Vagina (tissue), 2 donors: ENCODE results near the gene BAAT. TPM values are rescaled to one million over a fixed set of nuclear protein-coding genes. Genes with fewer than 3 reads are reported as not detected.

ENCODE experiments used
- DNase-seq, 2 donors: peaks; one replicate each; pipeline ENCODE4 v3.0.0-alpha.2; 2017; ENCODE audit errors: extremely low spot score in 2 of 2
- H3K27ac ChIP-seq: fragments of 200-600 bp; sonication (generic); one replicate; pipeline ENCODE4 v1.5.1; 2019
- H3K27me3 ChIP-seq: fragments of 200-600 bp; sonication (generic); one replicate; pipeline ENCODE4 v1.5.1; 2019
- H3K36me3 ChIP-seq, 2 donors: fragments of 200-600 bp; sonication (generic); one replicate each; pipeline ENCODE4 v1.5.1; 2017 to 2019
- H3K4me1 ChIP-seq: fragments of 200-600 bp; sonication (generic); one replicate; pipeline ENCODE4 v1.5.1; 2019
- H3K4me3 ChIP-seq, 2 donors: fragments of 200-600 bp; sonication (generic); 1 replicate in 1 of 2; 2 replicates in 1 of 2; pipeline ENCODE4 v1.5.1; 2016 to 2019
- H3K9me3 ChIP-seq: fragments of 200-600 bp; sonication (generic); one replicate; pipeline ENCODE4 v1.5.1; 2019
- CTCF ChIP-seq, 3 experiments: fragments of 450-650 bp in 2 of 3; fragments of 200-600 bp in 1 of 3; sonication (generic) in 1 of 3; IDR thresholded peaks; one replicate each; pipeline ENCODE4 v1.5.1; 2017 to 2019; ENCODE audit warnings: antibody characterized with exemption in 3 of 3, mild to moderate bottlenecking in 2 of 3, moderate library complexity in 2 of 3
- POLR2A ChIP-seq, 2 donors: fragments of 450-650 bp; IDR thresholded peaks; one replicate each; pipeline ENCODE4 v1.6.1; 2017; ENCODE audit warnings: antibody characterized with exemption in 2 of 2, mild to moderate bottlenecking in 2 of 2, moderate library complexity in 2 of 2
- POLR2AphosphoS5 ChIP-seq, 2 donors: sonication (generic); formaldehyde crosslinking; IDR thresholded peaks; one replicate each; pipeline ENCODE4 v1.9.0; 2017; ENCODE audit warnings: antibody characterized with exemption in 2 of 2, mild to moderate bottlenecking in 2 of 2, low read depth in 1 of 2; ENCODE audit not compliant: insufficient read depth in 1 of 2
- intact Hi-C: fragments of 100-400 bp; cut with DNase I; formaldehyde crosslinking; loops from one replicate; pipeline ENCODE4 v1.15.1; 2023
- total RNA-seq: library from RNA; depleted of rRNA; stranded (reverse); fragments of >200 nt; gene quantifications from one replicate; pipeline ENCODE4 v1.2.3, GENCODE V29; 2016

BAAT gene
- total RNA-seq, 1 donor from 2014 or later = not detected

DNA sequence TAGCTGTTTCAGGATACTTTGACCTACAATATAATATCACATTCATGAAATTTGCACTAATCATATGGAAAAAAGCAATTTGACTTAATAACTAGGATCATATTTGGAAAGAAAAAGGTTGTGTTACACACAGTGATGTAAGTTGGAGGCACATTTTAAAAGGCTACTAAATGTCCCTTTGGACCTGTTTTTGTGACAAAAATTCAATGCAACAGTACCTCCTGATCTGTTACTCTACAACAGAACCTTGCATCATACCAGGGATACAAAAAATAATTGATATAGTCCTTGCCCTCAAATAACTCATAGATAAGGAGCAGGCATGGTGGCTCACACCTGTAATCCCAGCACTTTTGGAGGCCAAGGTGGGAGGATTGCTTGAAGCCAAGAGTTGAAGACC lies 67.1 kb downstream of the BAAT start:
- no peak for DNase-seq
- H3K9me3 ChIP-seq = no peaks in the 10 kb centered on the region
- no peaks in the 10 kb centered on the region for H3K36me3 ChIP-seq
- H3K4me1 ChIP-seq = no peaks in the 10 kb centered on the region
- no peak overlapping the region for H3K27ac ChIP-seq
- H3K4me3 ChIP-seq = no peak overlapping the region
- TF ChIP-seq POLR2AphosphoS5 (IDR thresholded peaks at IDR 0.05; ENCODE audit: insufficient read depth in 1 of 2, low read depth in 1 of 2) = no peak
- no peak for TF ChIP-seq CTCF (IDR thresholded peaks at IDR 0.05)
- TF ChIP-seq POLR2A (IDR thresholded peaks at IDR 0.05) = no peak
- H3K27me3 ChIP-seq = no peaks in the 10 kb centered on the region
- intact Hi-C loops = no loop called here

- TF ChIP-seq POLR2AphosphoS5 (IDR thresholded peaks at IDR 0.05; ENCODE audit: insufficient read depth in 1 of 2, low read depth in 1 of 2) (no peak), CTCF (IDR thresholded peaks at IDR 0.05) (no peak), POLR2A (IDR thresholded peaks at IDR 0.05) (no peak)
- Histone ChIP-seq H3K4me3 (no peak overlapping the region), H3K36me3 (no peaks in the 10 kb centered on the region), H3K4me1 (no peaks in the 10 kb centered on the region), H3K27ac (no peak overlapping the region), H3K27me3 (no peaks in the 10 kb centered on the region), H3K9me3 (no peaks in the 10 kb centered on the region)
- intact Hi-C loops = no loop called here
- no peak for DNase-seq
Observed at GRCh38 chr9:101315112-101315450, 69.7 kb downstream of the BAAT start.

DNA sequence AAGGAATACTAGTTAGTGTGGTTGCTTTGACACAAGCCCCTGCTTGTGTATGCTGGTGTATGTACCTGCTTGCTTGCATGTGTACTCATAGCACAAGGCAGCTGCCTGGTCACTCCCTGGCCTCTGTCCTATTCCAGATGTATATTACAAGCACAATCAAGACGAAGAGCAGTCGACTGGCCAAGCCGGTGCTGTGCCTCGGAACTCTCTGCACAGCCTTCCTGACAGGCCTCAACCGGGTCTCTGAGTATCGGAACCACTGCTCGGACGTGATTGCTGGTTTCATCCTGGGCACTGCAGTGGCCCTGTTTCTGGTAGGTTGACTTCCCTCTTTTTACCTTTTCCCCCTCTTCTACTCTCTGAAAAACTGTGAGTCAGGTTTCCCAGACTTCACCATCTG lies 72.1 kb downstream of the BAAT start:
- Histone ChIP-seq H3K9me3 (no peaks in the 10 kb centered on the region), H3K36me3 (no peaks in the 10 kb centered on the region), H3K4me3 (no peak overlapping the region), H3K27ac (no peak overlapping the region), H3K4me1 (no peaks in the 10 kb centered on the region), H3K27me3 (no peaks in the 10 kb centered on the region)
- intact Hi-C loops = no loop called here
- no peak for TF ChIP-seq POLR2AphosphoS5 (IDR thresholded peaks at IDR 0.05; ENCODE audit: insufficient read depth in 1 of 2, low read depth in 1 of 2)
- no peak for TF ChIP-seq POLR2A (IDR thresholded peaks at IDR 0.05)
- no peak for TF ChIP-seq CTCF (IDR thresholded peaks at IDR 0.05)
- no peak for DNase-seq

GRCh38 chr9:101311758-101312420 lies 72.9 kb downstream of the BAAT start:
- Histone ChIP-seq H3K4me1 (peaks cover 4% of the 10 kb centered on the region), H3K4me3 (no peak overlapping the region), H3K36me3 (no peaks in the 10 kb centered on the region), H3K27me3 (no peaks in the 10 kb centered on the region), H3K27ac (no peak overlapping the region), H3K9me3 (no peaks in the 10 kb centered on the region)
- TF ChIP-seq CTCF (IDR thresholded peaks at IDR 0.05) (peak; percentile 55 to 61 (median 57)), POLR2A (IDR thresholded peaks at IDR 0.05) (no peak), POLR2AphosphoS5 (IDR thresholded peaks at IDR 0.05; ENCODE audit: insufficient read depth in 1 of 2, low read depth in 1 of 2) (no peak)
- DNase-seq = no peak
- intact Hi-C loops = no loop called here

GRCh38 chr9:101311191-101311590 lies 73.6 kb downstream of the BAAT start:
- no peaks in the 10 kb centered on the region for H3K27me3 ChIP-seq
- peaks cover 7% of the 10 kb centered on the region for H3K4me1 ChIP-seq
- TF ChIP-seq POLR2A (IDR thresholded peaks at IDR 0.05) (no peak), POLR2AphosphoS5 (IDR thresholded peaks at IDR 0.05; ENCODE audit: insufficient read depth in 1 of 2, low read depth in 1 of 2) (no peak), CTCF (IDR thresholded peaks at IDR 0.05) (no peak)
- H3K27ac ChIP-seq = no peak overlapping the region
- no peaks in the 10 kb centered on the region for H3K9me3 ChIP-seq
- H3K4me3 ChIP-seq = no peak overlapping the region
- no peaks in the 10 kb centered on the region for H3K36me3 ChIP-seq
- DNase-seq = no peak
- intact Hi-C loops = no loop called here
